ENCODE data around the gene VPS13D.

DNA sequence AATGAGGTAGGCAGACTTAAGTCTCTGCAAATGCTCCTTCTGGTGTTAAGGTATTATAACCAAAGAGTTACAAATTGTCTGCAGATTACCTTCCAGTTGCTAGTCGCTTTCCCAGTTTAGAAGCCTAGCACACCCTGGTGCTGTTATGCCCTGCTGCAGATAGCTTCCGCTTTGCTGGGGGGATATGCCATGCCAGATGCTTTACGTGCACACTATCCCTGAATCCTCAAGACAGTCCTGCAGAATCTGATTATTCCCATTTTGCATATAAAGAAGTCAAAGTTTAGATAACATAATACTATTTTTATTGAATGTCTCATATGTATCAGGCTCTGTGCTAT lies 221.7 kb downstream of the VPS13D start:
- TF ChIP-seq SUZ12 (IDR thresholded peaks at IDR 0.05; ENCODE audit: extremely low read depth, insufficient read depth, insufficient read length) (no peak), YY1 (IDR thresholded peaks at IDR 0.05; ENCODE audit: insufficient read depth, insufficient read length) (no peak)

Measured in NT2/D1 (cell line).